Smooth muscle cell (in vitro differentiated cells): Measurements from ENCODE around the gene NRXN3. TPM values are rescaled to one million over a fixed set of nuclear protein-coding genes. Genes with fewer than 3 reads are reported as not detected.

Experiments
- DNase-seq: peaks from one replicate; lab custom pipeline; 2025; ENCODE audit not compliant: unreplicated experiment; lab: John Stamatoyannopoulos, UW
- H2AFZ ChIP-seq: fragments of 200-600 bp; sonication (generic); 2 replicates; pipeline ENCODE4 v1.6.0; 2016; ENCODE audit warnings: antibody characterized with exemption, low read depth, mild to moderate bottlenecking
- H3F3A ChIP-seq: fragments of 200-600 bp; sonication (generic); 2 replicates; pipeline ENCODE4 v1.6.0; 2017; ENCODE audit warnings: antibody characterized with exemption, low read depth
- H3K27ac ChIP-seq: fragments of 200-600 bp; sonication (generic); 2 replicates; pipeline ENCODE4 v1.5.1; 2016; ENCODE audit warnings: low read depth, mild to moderate bottlenecking
- H3K27me3 ChIP-seq: fragments of 200-600 bp; sonication (generic); 2 replicates; pipeline ENCODE4 v1.6.1; 2016; ENCODE audit warnings: low read depth, mild to moderate bottlenecking
- H3K36me3 ChIP-seq: fragments of 200-600 bp; sonication (generic); 2 replicates; pipeline ENCODE4 v1.5.1; 2016; ENCODE audit warnings: low read depth
- H3K4me1 ChIP-seq: fragments of 200-600 bp; sonication (generic); 2 replicates; pipeline ENCODE4 v1.5.1; 2016; ENCODE audit warnings: low read depth
- H3K4me2 ChIP-seq: fragments of 200-600 bp; sonication (generic); 2 replicates; pipeline ENCODE4 v1.6.0; 2016; ENCODE audit warnings: mild to moderate bottlenecking
- H3K4me3 ChIP-seq: fragments of 200-600 bp; sonication (generic); 2 replicates; pipeline ENCODE4 v1.5.1; 2016; ENCODE audit warnings: mild to moderate bottlenecking
- H3K79me2 ChIP-seq: fragments of 200-600 bp; sonication (generic); 2 replicates; pipeline ENCODE4 v1.6.0; 2016; ENCODE audit warnings: low read depth, mild to moderate bottlenecking
- H3K9ac ChIP-seq: fragments of 200-600 bp; sonication (generic); 2 replicates; pipeline ENCODE4 v1.6.0; 2016; ENCODE audit warnings: low read depth
- H3K9me3 ChIP-seq: fragments of 200-600 bp; sonication (generic); replicated peaks from 2 replicates; pipeline ENCODE4 v1.5.1; 2016; ENCODE audit warnings: low read depth
- H4K20me1 ChIP-seq: fragments of 200-600 bp; sonication (generic); 2 replicates; pipeline ENCODE4 v1.6.0; 2016; ENCODE audit warnings: low read depth
- CTCF ChIP-seq: fragments of 200-600 bp; sonication (generic); IDR thresholded peaks from 2 replicates; pipeline ENCODE4 v1.5.1; 2017; ENCODE audit warnings: borderline replicate concordance, mild to moderate bottlenecking, antibody characterized with exemption; ENCODE audit not compliant: insufficient read depth, poor library complexity, severe bottlenecking
- WGBS: methylation state at CpG from one replicate; pipeline ENCODE4 v1.1.7; 2016; ENCODE audit warnings: low lambda C conversion rate; 5-methylcytosine and 5-hydroxymethylcytosine counted together
- polyA plus RNA-seq: library from polyadenylated mRNA; unstranded; fragments of >200 nt; fragmentation: Nextera tagmentation; extraction: Ambion mirVana; gene quantifications from 2 replicates; pipeline ENCODE4 v1.2.1, GENCODE V29; 2016
- total RNA-seq: library from RNA; depleted of rRNA; stranded (reverse); fragments of >200 nt; gene quantifications from 2 replicates; pipeline ENCODE4 v1.2.3, GENCODE V29; 2014

The NRXN3 gene
- total and polyA plus RNA-seq, 2 experiments from 2014 or later, result 1.2 to 7.0 TPM

DNA sequence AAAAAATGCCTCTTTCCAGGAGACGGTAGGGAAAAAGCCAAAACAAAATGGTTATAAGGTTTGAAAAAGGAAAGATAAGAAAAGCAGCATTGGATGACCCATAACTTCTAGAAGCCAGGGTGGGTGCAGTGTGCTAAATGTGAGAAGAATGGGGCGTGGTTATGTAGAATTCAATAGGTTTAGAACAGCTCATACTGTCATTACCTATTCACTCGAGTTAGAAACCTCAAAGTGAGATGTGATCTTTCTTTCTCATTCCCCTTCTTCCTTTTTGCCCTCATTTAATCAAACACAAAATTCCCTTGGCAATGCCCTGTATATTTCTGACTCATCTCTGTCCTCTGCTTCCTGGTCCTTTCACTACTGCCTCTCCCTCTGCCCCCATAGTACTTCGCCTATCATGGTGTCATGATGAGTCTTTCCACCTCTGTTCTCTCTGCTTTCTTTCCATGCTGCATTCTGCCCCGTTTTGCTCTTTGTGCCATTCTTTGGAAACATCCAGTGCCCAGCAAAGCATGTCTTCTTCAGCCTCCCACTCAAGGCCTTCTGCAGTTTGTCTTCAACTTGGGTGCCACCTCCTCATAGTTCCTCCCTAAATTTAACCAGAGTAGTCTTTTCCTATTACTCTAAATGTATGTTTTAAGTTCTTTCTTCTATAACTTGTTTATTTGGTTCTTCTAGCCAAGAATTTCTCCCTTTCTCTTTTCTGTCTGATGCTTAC, 496.3 kb downstream of the NRXN3 start:
- no peaks in the 10 kb centered on the region for H3K9me3 ChIP-seq
- no peaks in the 10 kb centered on the region for H3K79me2 ChIP-seq
- H2AFZ ChIP-seq, result no peak overlapping the region
- no peaks in the 10 kb centered on the region for H4K20me1 ChIP-seq
- H3K4me1 ChIP-seq, result no peaks in the 10 kb centered on the region
- DNase-seq, result no peak
- no peaks in the 10 kb centered on the region for H3F3A ChIP-seq
- H3K9ac ChIP-seq, result no peak overlapping the region
- WGBS, result 74% methylated on average over 5 of the region's 5 CpGs
- H3K4me3 ChIP-seq, result no peak overlapping the region
- no peaks in the 10 kb centered on the region for H3K36me3 ChIP-seq
- no peak overlapping the region for H3K4me2 ChIP-seq
- H3K27ac ChIP-seq, result no peak overlapping the region
- TF ChIP-seq CTCF, result no peak
- no peaks in the 10 kb centered on the region for H3K27me3 ChIP-seq

DNA sequence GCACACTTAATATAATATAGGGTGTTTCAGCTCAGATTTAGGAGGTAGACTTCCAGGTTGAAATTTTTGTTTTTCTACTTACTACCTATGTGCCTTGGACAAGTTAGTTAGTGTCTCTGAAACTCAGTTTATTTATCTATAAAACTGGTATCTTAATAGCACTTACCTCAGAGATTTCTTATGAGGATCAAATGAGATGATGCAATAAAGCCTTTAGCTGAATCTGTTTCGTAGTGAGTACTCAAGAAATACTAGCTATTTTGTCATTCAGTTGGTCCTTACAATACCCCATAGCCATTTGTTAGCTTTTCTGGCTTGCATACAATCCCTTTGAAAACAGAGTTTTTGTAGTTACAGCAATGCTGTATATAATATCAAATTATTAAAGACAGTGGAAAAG, 497.0 kb downstream of the NRXN3 start:
- Histone ChIP-seq H3K79me2 (no peaks in the 10 kb centered on the region), H3K4me1 (no peaks in the 10 kb centered on the region), H3K27me3 (no peaks in the 10 kb centered on the region), H2AFZ (no peak overlapping the region), H3K36me3 (no peaks in the 10 kb centered on the region), H3K27ac (no peak overlapping the region), H3K9me3 (no peaks in the 10 kb centered on the region), H3K4me3 (no peak overlapping the region), H3K9ac (no peak overlapping the region), H3K4me2 (no peak overlapping the region), H4K20me1 (no peaks in the 10 kb centered on the region), H3F3A (no peaks in the 10 kb centered on the region)
- no peak for DNase-seq
- WGBS, result 73% methylated on average over 1 of the region's 1 CpG
- TF ChIP-seq CTCF, result no peak

DNA sequence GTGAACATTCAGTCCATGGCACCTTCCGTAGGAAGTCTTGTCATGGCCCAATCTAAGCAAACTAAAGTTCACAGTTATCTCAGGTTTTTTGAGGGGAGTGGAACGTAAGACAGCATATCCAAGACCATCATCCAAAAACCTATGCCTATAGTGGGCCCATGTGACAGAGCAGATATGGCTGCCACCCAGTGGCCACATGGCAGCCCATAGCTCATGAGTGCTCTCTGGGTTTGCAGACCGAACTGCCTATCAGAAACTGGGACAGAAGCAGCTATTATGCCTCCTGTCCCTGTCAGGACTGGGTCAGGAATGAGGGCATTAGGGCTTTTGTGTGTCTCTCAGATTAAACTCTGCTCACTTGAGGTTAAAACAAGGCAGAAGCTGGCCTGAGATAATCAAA, 503.7 kb downstream of the NRXN3 start:
- H3K4me2 ChIP-seq, result no peak overlapping the region
- no peak overlapping the region for H3K9ac ChIP-seq
- H3K9me3 ChIP-seq, result no peaks in the 10 kb centered on the region
- H3K36me3 ChIP-seq, result no peaks in the 10 kb centered on the region
- no peak for DNase-seq
- no peak overlapping the region for H3K4me3 ChIP-seq
- no peaks in the 10 kb centered on the region for H4K20me1 ChIP-seq
- no peak for TF ChIP-seq CTCF
- H3K27ac ChIP-seq, result no peak overlapping the region
- no peak overlapping the region for H2AFZ ChIP-seq
- no peaks in the 10 kb centered on the region for H3K79me2 ChIP-seq
- H3K27me3 ChIP-seq, result no peaks in the 10 kb centered on the region
- H3F3A ChIP-seq, result no peaks in the 10 kb centered on the region
- no peaks in the 10 kb centered on the region for H3K4me1 ChIP-seq
- 88% methylated on average over 3 of the region's 3 CpGs for WGBS

- Histone ChIP-seq H3K27me3 (no peaks in the 10 kb centered on the region), H3K9ac (no peak overlapping the region), H2AFZ (no peak overlapping the region), H3K27ac (no peak overlapping the region), H3F3A (no peaks in the 10 kb centered on the region), H3K79me2 (no peaks in the 10 kb centered on the region), H3K4me1 (no peaks in the 10 kb centered on the region), H3K4me3 (no peak overlapping the region), H3K9me3 (no peaks in the 10 kb centered on the region), H4K20me1 (no peaks in the 10 kb centered on the region), H3K4me2 (no peak overlapping the region), H3K36me3 (no peaks in the 10 kb centered on the region)
- TF ChIP-seq CTCF, result no peak
- no peak for DNase-seq
Observed at GRCh38 chr14:78674820-78675219, 504.6 kb downstream of the NRXN3 start.
